GM21737 (cell line): ENCODE data around the gene AIF1.
"Not testable (repeated sequence)": the region's sequence is repeated elsewhere in the genome, so short reads cannot be mapped to it uniquely, and the experiment has no call there.

Source experiments
- ATAC-seq: cut with Tn5 transposase; IDR thresholded peaks from one replicate; pipeline ENCODE4 v1.9.1; 2021; ENCODE audit warnings: mild to moderate bottlenecking, moderate library complexity; ENCODE audit not compliant: unreplicated experiment

AIF1 gene

GRCh38 chr6:31580438-31580740 lies 34.6 kb upstream of the AIF1 start:
- no peak for ATAC-seq

DNA sequence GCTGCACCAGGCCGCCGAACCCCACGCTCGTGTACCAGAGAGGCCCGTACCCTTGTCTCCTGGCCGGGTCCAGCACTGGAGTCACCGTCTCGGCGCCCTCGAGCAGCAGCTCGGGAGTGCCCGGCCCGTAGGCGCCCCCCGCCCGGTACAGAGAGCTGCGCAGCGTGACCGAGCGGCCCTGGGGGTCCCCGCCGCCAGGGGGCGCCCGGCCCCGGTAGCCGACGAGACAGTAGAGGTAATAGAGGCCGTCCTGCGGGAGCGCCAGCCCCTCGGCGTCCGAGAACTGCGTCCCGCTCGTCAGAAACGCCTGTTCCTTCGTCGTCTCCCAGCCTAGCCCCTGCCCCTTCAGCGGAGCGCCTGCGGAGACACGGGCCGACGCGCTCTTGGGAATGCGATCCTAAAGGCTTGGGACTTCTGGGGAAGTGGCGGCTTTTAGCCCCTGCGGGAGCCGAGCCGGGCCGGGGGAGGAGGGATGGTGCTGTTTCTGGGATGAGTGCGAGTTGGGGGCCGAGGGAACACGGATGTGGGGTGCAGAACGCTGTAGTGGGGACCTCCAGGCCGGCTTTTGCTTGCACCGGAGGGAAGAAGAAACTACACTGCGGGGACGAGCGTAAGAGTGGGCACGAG lies 34.1 kb upstream of the AIF1 start:
- peak; percentile 54 for ATAC-seq

- ATAC-seq = no peak
Measured at GRCh38 chr6:31581434-31582229, 33.4 kb upstream of the AIF1 start.

DNA sequence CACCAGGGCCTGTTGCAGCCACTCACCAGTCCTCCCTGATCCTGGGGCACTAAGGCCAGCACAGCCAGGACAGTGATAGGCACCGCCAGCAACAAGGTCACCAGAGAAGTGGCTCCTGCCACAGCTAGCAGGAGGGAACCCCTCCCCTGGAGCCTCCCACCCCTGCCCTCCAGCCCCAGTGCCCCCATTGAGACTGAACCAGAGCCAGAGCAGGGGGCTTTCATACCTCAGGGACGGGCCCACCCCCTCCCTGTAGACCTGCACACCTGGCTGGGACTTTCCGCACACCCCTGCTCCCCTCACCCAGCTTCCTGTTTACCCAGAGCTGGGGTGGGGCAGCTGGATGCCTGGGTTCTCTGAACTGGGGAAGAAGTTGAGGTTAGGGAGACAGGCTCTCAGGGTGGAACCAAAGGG lies 32.8 kb upstream of the AIF1 start, which contains the start of gene LTB:
LTB (minus strand) TSS at position 195 of the 414 bp plus-strand sequence; CDS start at position 188, 7 bp downstream.
- no peak for ATAC-seq

DNA sequence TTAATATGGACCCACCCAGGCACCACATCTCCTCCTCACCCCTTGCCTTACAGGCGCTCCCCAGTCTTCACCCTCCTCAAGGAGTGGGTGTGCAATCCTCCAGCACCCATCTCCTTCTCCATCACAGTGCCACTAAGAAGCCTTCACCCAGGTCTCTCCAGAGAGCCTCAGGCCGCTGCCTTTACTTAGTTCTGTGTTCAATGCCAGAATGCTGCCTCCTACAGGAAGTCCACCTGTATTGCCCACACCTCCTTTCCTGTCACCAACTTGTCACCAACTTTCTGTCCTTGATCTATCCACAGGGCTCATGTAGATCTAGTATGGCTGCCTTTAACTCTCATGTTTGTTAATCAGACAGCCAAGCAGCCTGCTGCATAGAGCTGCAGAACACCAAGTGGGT lies 29.5 kb upstream of the AIF1 start:
- no peak for ATAC-seq

- ATAC-seq = no peak
Measured at GRCh38 chr6:31586008-31586407, 29.0 kb upstream of the AIF1 start, which contains the start of gene LST1. Gene LST1 (plus strand): TSS chr6:31586277. CDS start chr6:31587300, 1,023 bp downstream.

GRCh38 chr6:31586599-31587281 lies 28.3 kb upstream of the AIF1 start:
- no peak for ATAC-seq

DNA sequence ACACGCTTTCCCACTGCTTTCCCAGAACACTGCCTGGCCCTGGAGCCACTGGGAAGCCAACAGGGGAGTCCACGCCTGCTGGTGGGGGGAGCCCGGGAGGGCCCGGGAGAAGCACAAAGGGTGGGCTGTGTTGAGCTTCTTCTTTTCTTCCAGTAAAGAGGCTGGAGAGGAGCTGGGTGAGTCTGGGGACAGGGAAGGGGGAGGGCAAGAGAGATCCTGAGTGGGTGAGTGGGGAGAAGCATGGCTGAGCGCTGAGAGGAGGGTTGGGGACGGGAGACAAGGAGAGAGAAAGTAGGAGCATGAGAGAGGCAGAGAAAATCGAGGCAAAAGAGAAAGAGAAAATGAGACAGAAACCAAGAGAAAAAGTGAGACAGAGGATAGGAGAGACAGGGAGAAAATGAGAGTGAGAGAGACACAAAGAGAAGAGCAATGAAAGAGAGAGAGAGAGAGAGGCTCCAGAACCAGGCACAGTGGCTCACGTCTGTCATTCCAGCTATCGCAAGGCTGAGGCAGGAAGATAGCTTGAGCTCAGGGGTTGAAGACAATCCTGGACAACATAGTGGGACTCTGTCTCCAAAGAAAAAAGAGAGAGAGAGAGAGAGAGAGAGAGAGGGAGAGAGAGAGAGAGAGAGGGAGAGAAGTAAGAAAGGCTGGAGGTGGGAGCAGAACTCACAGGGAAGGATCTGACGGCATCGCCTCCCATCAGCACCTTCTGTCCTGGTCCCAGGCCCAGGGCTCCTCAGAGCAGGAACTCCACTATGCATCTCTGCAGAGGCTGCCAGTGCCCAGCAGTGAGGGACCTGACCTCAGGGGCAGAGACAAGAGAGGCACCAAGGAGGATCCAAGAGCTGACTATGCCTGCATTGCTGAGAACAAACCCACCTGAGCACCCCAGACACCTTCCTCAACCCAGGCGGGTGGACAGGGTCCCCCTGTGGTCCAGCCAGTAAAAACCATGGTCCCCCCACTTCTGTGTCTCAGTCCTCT lies 26.9 kb upstream of the AIF1 start:
- no peak for ATAC-seq

DNA sequence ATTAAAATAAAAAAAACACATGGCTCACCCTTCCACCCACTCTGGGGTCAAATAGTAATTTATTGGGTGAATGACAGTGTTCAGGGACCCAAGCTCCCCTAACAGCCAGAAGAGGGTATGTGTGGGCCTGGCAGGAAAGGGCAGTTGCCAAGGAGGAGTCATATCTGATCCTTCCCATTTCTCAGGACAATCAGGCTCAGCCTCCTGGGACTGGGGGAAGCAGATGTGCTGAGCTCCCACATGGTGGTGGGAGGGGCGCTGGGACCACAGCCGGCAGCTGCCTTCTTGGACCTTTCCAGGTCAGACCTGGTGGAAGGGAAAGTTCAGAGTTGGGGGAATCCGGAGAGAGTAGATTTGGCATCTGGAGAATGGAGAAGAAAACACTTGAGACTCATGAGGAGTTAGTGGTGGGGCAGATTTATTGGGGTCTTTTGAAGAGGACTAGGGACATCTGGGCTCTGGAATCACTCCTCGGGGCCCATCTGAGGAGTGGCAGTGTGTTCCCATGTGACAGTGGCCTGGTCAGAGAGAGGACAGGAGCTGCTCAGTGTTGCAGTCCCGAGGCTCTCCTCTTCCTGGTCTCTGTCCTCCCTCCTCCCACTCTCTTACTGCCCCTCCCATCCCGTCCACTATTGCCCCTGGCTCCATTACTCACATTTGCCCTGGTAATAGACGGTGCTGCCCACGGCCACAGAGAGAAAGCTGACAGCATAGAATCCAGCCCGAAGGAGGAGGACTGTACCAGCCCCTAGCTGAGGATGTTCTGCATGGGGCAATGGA lies 26.0 kb upstream of the AIF1 start:
- ATAC-seq = no peak

GRCh38 chr6:31590691-31591090 lies 24.3 kb upstream of the AIF1 start:
- ATAC-seq = not testable (repeated sequence)

DNA sequence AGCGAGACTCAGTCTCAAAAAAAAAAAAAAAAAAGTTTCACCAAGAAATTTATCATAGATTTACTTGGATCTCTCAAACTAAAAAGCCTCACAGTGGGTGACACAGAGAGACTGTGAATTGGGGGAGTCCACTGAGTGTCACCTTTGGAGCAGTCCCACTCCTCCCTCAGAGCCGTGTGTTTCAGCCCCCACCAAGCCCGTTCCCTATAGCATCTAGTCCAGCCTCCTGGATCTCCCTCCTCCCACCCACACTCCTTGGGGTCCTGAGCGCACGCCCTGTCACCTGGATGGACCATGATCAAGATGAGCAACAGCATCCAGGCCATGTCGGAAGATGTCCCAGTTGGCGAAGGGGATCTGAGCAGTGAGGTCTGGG lies 22.6 kb upstream of the AIF1 start:
- ATAC-seq = no peak

DNA sequence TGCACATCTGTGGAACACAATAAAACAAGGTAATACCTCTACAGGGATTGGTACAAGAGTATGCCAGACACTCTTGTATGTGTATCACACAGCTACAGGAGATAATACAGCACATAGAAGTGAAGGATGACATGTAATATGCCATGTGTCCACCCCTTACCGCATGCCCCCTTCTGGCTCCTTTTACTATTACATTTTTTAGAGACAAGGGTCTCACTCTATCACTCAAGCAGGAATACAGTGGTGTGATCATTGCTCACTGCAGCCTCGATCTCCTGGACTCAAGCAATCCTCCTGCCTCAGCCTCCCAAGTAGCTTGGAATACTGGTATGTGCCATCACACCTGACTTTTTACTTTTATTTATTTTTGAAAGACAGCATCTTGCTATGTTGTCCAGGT lies 18.0 kb upstream of the AIF1 start:
- no peak for ATAC-seq

GRCh38 chr6:31607317-31607716 lies 7.7 kb upstream of the AIF1 start:
- no peak for ATAC-seq

GRCh38 chr6:31609519-31610406 lies 5.3 kb upstream of the AIF1 start:
- ATAC-seq = no peak

- no peak for ATAC-seq
Measured at GRCh38 chr6:31610968-31611367, 4.1 kb upstream of the AIF1 start.

GRCh38 chr6:31614075-31614619 lies 887 bp upstream of the AIF1 start:
- no peak for ATAC-seq

GRCh38 chr6:31615748-31616147 lies 714 bp downstream of the AIF1 start:
- ATAC-seq = no peak

DNA sequence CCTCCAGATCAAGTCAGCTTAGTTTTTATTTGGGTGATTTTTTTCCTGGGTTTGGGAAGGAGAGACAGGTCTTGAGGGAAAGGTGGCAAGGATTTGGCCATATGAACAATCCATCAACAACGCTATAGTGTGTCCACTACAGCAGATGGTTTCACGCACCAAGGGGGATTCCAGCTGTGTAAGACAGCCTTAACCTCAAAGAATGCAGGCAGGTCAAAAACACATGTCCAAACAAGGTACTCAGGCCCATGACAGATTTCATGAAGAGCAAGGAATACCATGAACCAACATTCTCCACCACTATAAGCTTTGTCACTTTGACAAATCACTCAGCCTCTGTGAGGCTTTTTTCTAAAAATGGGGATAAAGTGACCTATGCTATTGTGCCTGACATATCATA lies 2.0 kb downstream of the AIF1 start:
- no peak for ATAC-seq
